ENCODE results near the gene STAP1. TPM values are rescaled to one million over a fixed set of nuclear protein-coding genes. Genes with fewer than 3 reads are reported as not detected.

The STAP1 gene
- total RNA-seq, 1 experiment from 2014 or later, result not detected

- Histone ChIP-seq H3K9me3 (ENCODE audit: control insufficient read depth in 1 of 2, insufficient read depth in 1 of 2, low read depth in 1 of 2, low read length in 2 of 2) (no peaks in the 10 kb centered on the region), H3K9ac (ENCODE audit: low read length) (no peak overlapping the region), H3K36me3 (ENCODE audit: control insufficient read depth in 1 of 2, insufficient read depth in 2 of 2, low read length in 2 of 2) (peaks cover 7 to 9% of the 10 kb centered on the region in 2 experiments; a peak in 3 of 4 replicates), H3K4me1 (ENCODE audit: control insufficient read depth in 1 of 2, insufficient read depth in 2 of 2, low read length in 2 of 2) (no peaks in the 10 kb centered on the region), H3K4me2 (ENCODE audit: low read length) (no peak overlapping the region), H3K27ac (ENCODE audit: low read depth, low read length) (no peak overlapping the region), H3K9me2 (ENCODE audit: insufficient read depth) (no peaks in the 10 kb centered on the region), H3K79me2 (ENCODE audit: insufficient read depth, low read length) (no peaks in the 10 kb centered on the region), H4K20me1 (ENCODE audit: insufficient read depth) (no peaks in the 10 kb centered on the region), H2AFZ (ENCODE audit: low read depth, low read length, poor library complexity, severe bottlenecking) (no peak overlapping the region), H3K27me3 (ENCODE audit: insufficient read depth, low read length) (no peaks in the 10 kb centered on the region), H3K4me3 (replicated peaks in 1 of 2; ENCODE audit: low read depth in 1 of 2, low read length in 2 of 2) (no peak overlapping the region)
- BruUV-seq (replicated peaks), result no TSS peak
- POLR2A ChIA-PET, result no interaction called here
- intact Hi-C loops (cut with micrococcal nuclease), result no loop called here
- no peak for TF ChIP-seq RAD21 (IDR thresholded peaks at IDR 0.05; ENCODE audit: low read depth)
- no peak for TF ChIP-seq TCF7L2 (IDR thresholded peaks at IDR 0.05; ENCODE audit: borderline replicate concordance, extremely low read depth, insufficient read depth, insufficient read length)
- TF ChIP-seq SRF (IDR thresholded peaks at IDR 0.05; ENCODE audit: low read depth), result no peak
- TF ChIP-seq YY1 (IDR thresholded peaks at IDR 0.05; ENCODE audit: extremely low read depth, insufficient replicate concordance, low read depth, low read length), result no peak
- TF ChIP-seq CTCF (IDR thresholded peaks at IDR 0.05 in 2 of 3, conservative IDR thresholded peaks at IDR 0.05 in 1 of 3; ENCODE audit: borderline replicate concordance in 1 of 3, insufficient read depth in 1 of 3, low read depth in 2 of 3, low read length in 2 of 3), result no peak
- TF ChIP-seq EZH2phosphoT487 (IDR thresholded peaks at IDR 0.05; ENCODE audit: borderline replicate concordance), result no peak
- no peak for TF ChIP-seq CBX3 (IDR thresholded peaks at IDR 0.05; ENCODE audit: low read depth)
- no peak for TF ChIP-seq SP1 (IDR thresholded peaks at IDR 0.05; ENCODE audit: low read depth)
- no peak for TF ChIP-seq ZNF274 (IDR thresholded peaks at IDR 0.05; ENCODE audit: low read depth, low read length)
- no peak for TF ChIP-seq ELF1 (IDR thresholded peaks at IDR 0.05; ENCODE audit: borderline replicate concordance, low read depth)
- CTCF ChIA-PET, result no interaction called here
- RAD21 ChIA-PET (ENCODE audit: low non-redundant PET in 1 of 2, low total read pairs in 2 of 2, uncharacterized antibody in 2 of 2, unreplicated experiment in 2 of 2), result no interaction called here
- ATAC-seq, result no peak
- DNase-seq (ENCODE audit: low read depth, low spot score), result no peak
Measured at GRCh38 chr4:67614186-67614585, 55.7 kb downstream of the STAP1 start.

All from HCT116 (cell line).